ENCODE results near the gene NRXN2.

Gene NRXN2

DNA sequence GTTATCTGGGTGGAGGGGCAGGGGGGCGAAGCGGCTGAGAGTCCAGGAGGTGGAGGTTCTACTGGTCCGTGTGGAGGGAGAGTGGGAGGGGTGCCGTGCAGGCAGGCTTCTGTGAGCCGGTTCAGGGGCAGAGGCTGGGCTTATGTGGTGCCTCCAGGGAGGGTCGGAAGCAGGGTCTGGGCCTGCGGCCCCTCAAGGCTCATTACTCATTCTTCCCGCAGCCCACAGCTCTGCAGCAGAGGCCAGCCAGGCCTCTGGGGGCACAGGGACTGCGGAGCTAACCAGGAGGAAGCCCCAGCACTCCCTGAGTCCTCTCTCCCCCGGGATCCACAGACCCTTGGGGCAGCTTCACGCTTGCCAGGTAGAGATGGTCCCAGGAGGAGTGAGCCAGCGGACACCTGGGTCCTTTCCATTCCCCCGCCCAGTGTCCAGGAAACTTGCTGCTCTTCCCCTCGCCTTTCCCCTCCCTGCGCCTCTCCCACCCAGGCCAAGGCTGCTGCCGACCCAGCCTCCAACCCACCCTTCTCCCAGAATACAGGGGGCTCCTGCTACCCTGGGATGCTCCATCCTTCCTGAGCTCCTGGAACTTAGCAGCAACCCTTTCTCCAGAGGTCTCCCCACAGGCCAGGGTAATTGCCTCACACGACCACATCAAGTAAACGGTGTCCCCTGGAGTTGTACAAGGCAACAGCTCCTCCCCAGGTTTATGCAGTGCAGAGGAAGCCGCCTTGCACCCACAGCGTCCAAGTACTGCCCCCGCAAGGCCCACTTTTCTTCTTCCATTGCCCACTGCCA, 6.3 kb downstream of the NRXN2 start:
- ChIA-PET POLR2A (interaction anchor here (0.6 kb wide), 1 partner anchor 618 kb away, joined by 4 read pairs; no protein-coding TSS in a partner anchor), CTCF (interaction anchor here (0.5 to 2.6 kb wide), 4 partner anchors 28 to 399 kb away, joined by 3 to 11 read pairs (median 4); partner anchors contain the start of genes PRDX5 and TRMT112)
- H3K4me1 ChIP-seq (ENCODE audit: control insufficient read depth, insufficient read depth, low read length) = no peaks in the 10 kb centered on the region
- H3K4me3 ChIP-seq (ENCODE audit: low read depth, low read length) = no peak overlapping the region
- TF ChIP-seq MYNN (tag by site-specific recombination; IDR thresholded peaks at IDR 0.05; ENCODE audit: borderline replicate concordance) (no peak), ZNF560 (tag by site-specific recombination; IDR thresholded peaks at IDR 0.05; ENCODE audit: borderline replicate concordance) (no peak), ZNF114 (tag by site-specific recombination; IDR thresholded peaks at IDR 0.05) (no peak), EGR2 (tag by site-specific recombination; IDR thresholded peaks at IDR 0.05; ENCODE audit: low read depth) (0 out of 2 replicates have a peak, but pooled peaks have one; percentile 46)
- no peak overlapping the region for H3K27ac ChIP-seq (ENCODE audit: extremely low read depth, low read depth, low read length)
- no peaks in the 10 kb centered on the region for H3K36me3 ChIP-seq (ENCODE audit: control insufficient read depth in 2 of 2, insufficient read depth in 1 of 2, low read length in 2 of 2)
- H3K9me3 ChIP-seq (ENCODE audit: control insufficient read depth, insufficient read depth, low read depth, low read length) = no peaks in the 10 kb centered on the region

DNA sequence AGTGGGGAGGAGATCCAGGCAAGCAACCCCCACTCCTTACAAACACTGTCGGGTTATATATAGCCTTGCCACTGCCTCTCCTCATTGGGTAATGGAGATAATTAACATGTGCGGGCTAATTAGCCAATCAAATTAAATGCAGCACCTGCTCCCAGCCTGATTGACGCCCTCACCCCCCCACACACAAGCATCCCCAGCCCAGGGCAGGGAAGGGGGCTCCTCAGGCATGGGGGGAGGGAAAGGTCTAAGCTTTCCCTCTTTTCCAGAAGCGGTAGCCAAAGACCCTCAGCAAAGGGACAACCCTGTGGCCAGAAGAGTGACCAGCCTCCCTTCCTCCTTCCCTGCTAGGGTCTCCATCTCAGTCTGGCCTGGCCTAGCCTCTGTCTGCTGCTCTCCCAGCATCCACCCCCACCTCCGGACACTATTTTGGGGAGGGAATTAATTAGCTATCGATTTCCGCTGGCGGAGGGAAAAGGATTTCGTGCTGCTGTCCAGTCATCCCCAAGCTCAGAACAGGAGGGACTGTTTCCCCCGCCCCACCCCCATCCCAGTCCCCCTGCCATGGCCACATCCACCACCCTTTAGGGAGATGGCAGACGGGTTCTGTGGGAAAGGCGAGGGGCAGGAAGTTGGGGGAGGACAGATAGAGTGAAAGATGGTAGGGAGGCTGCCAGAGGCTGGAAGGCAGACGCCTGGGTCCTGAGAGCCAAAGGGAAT, 7.1 kb downstream of the NRXN2 start:
- no peaks in the 10 kb centered on the region for H3K4me1 ChIP-seq (ENCODE audit: control insufficient read depth, insufficient read depth, low read length)
- TF ChIP-seq SP2 (tag by site-specific recombination; IDR thresholded peaks at IDR 0.05) = 0 out of 2 replicates have a peak, but pooled peaks have one; percentile 16
- no peak for TF ChIP-seq ZNF670 (tag by site-specific recombination; IDR thresholded peaks at IDR 0.05; ENCODE audit: low read depth)
- no peaks in the 10 kb centered on the region for H3K9me3 ChIP-seq (ENCODE audit: control insufficient read depth, insufficient read depth, low read depth, low read length)
- POLR2A ChIA-PET = interaction anchor here (0.6 kb wide), 1 partner anchor 617 kb away, joined by 4 read pairs; no protein-coding TSS in a partner anchor
- no peaks in the 10 kb centered on the region for H3K36me3 ChIP-seq (ENCODE audit: control insufficient read depth in 2 of 2, insufficient read depth in 1 of 2, low read length in 2 of 2)
- CTCF ChIA-PET = interaction anchor here (0.5 to 2.6 kb wide), 4 partner anchors 27 to 96 kb away, joined by 3 to 11 read pairs (median 4); partner anchors contain the start of gene RASGRP2
- H3K27ac ChIP-seq (ENCODE audit: extremely low read depth, low read depth, low read length) = no peak overlapping the region
- H3K4me3 ChIP-seq (ENCODE audit: low read depth, low read length) = no peak overlapping the region

DNA sequence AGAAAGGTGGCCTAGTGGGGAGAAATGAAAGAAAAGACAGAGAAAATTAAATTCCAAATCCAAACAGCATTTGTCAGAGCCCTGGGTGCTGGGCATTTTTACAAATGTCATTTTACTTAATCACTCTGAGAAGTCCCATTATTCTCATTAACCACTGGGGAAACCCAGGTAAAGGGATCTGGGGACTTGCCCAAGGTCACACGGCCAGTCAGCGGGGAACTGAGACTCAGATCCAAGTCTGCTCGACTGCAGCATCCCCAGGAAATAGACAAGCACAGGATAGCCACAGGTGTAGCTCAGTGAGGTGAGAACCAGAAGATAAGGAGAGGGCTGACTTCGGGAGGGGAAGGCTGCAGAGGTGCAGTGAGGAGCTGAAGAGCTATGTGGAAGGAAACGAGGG, 7.9 kb downstream of the NRXN2 start:
- Histone ChIP-seq H3K36me3 (ENCODE audit: control insufficient read depth in 2 of 2, insufficient read depth in 1 of 2, low read length in 2 of 2) (no peaks in the 10 kb centered on the region), H3K4me1 (ENCODE audit: control insufficient read depth, insufficient read depth, low read length) (no peaks in the 10 kb centered on the region), H3K27ac (ENCODE audit: extremely low read depth, low read depth, low read length) (no peak overlapping the region), H3K9me3 (ENCODE audit: control insufficient read depth, insufficient read depth, low read depth, low read length) (no peaks in the 10 kb centered on the region), H3K4me3 (ENCODE audit: low read depth, low read length) (no peak overlapping the region)
- no peak for TF ChIP-seq TCF7L2 (IDR thresholded peaks at IDR 0.05; ENCODE audit: borderline replicate concordance, low read depth, low read length)
- 0 out of 2 replicates have a peak, but pooled peaks have one; percentile 40 for TF ChIP-seq SCRT2 (tag by site-specific recombination; IDR thresholded peaks at IDR 0.05)
- ChIA-PET POLR2A (no interaction called here), CTCF (interaction anchor here (0.6 to 2.6 kb wide), 4 partner anchors 26 to 125 kb away, joined by 3 to 11 read pairs (median 4); partner anchors contain the start of gene RASGRP2)

DNA sequence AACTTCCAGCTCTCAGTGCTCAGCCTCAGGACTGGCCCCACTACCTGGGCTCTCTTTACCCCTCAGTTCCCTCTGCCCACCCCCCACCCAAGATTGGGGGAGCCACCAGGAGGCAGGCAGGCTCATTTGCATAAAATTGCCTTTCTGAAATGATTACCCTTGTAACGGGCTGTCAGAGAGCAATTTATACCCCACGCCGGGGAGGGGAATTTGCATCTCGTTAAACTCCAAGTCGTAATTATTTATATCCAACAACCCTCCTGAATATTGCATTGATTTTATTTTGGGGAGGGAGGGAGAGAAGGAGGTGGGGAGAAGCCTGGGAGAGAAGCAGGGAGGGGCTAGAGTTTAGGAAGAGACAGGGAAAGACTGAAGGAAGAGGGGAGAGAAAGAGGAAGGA, 8.3 kb downstream of the NRXN2 start:
- Histone ChIP-seq H3K36me3 (ENCODE audit: control insufficient read depth in 2 of 2, insufficient read depth in 1 of 2, low read length in 2 of 2) (no peaks in the 10 kb centered on the region), H3K9me3 (ENCODE audit: control insufficient read depth, insufficient read depth, low read depth, low read length) (no peaks in the 10 kb centered on the region), H3K4me1 (ENCODE audit: control insufficient read depth, insufficient read depth, low read length) (no peaks in the 10 kb centered on the region), H3K4me3 (ENCODE audit: low read depth, low read length) (no peak overlapping the region), H3K27ac (ENCODE audit: extremely low read depth, low read depth, low read length) (no peak overlapping the region)
- peak; percentile 70 for TF ChIP-seq PRDM1 (tag by site-specific recombination; IDR thresholded peaks at IDR 0.05)
- TF ChIP-seq ZBTB8A (tag by site-specific recombination; IDR thresholded peaks at IDR 0.05) = no peak
- POLR2A ChIA-PET = no interaction called here
- CTCF ChIA-PET = interaction anchor here (0.6 to 2.6 kb wide), 3 partner anchors 26 to 124 kb away, joined by 3 to 11 read pairs (median 4); partner anchors contain the start of gene RASGRP2

DNA sequence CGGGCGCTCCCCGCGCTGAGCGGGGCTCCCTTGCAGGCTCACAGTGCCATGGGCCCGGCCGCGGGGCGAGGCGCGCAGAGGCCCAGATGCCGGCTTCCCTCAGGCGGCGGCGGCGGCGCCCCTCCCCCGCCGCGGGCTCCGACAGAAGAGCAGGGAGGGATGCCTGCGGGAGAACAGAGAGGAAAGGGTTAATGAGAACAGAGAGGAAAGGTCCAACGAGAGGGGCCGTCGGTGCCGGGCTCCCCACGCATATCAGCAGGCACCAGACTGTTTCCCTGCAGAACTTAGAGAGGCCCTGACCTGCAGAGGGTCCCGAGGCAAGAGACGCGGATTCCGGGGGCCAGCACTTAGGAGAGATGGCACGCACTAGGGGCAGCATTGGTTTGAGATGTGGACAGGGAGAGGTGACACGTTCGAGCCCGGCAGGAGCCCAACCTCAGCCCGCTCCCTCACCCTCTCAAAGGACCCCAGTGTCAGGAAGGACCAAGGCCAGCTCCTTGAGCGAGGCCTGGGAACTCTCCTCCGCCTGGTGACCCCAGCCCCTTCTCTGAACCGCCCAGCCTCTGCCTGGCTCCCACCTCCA, 9.1 kb downstream of the NRXN2 start:
- Histone ChIP-seq H3K4me1 (ENCODE audit: control insufficient read depth, insufficient read depth, low read length) (no peaks in the 10 kb centered on the region), H3K9me3 (ENCODE audit: control insufficient read depth, insufficient read depth, low read depth, low read length) (no peaks in the 10 kb centered on the region), H3K36me3 (ENCODE audit: control insufficient read depth in 2 of 2, insufficient read depth in 1 of 2, low read length in 2 of 2) (no peaks in the 10 kb centered on the region), H3K27ac (ENCODE audit: extremely low read depth, low read depth, low read length) (no peak overlapping the region), H3K4me3 (ENCODE audit: low read depth, low read length) (no peak overlapping the region)
- TF ChIP-seq, protein P1, sequence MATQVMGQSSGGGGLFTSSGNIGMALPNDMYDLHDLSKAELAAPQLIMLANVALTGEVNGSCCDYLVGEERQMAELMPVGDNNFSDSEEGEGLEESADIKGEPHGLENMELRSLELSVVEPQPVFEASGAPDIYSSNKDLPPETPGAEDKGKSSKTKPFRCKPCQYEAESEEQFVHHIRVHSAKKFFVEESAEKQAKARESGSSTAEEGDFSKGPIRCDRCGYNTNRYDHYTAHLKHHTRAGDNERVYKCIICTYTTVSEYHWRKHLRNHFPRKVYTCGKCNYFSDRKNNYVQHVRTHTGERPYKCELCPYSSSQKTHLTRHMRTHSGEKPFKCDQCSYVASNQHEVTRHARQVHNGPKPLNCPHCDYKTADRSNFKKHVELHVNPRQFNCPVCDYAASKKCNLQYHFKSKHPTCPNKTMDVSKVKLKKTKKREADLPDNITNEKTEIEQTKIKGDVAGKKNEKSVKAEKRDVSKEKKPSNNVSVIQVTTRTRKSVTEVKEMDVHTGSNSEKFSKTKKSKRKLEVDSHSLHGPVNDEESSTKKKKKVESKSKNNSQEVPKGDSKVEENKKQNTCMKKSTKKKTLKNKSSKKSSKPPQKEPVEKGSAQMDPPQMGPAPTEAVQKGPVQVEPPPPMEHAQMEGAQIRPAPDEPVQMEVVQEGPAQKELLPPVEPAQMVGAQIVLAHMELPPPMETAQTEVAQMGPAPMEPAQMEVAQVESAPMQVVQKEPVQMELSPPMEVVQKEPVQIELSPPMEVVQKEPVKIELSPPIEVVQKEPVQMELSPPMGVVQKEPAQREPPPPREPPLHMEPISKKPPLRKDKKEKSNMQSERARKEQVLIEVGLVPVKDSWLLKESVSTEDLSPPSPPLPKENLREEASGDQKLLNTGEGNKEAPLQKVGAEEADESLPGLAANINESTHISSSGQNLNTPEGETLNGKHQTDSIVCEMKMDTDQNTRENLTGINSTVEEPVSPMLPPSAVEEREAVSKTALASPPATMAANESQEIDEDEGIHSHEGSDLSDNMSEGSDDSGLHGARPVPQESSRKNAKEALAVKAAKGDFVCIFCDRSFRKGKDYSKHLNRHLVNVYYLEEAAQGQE (tag by site-specific recombination; IDR thresholded peaks at IDR 0.05) = peak; percentile 85
- TF ChIP-seq ZNF560 (tag by site-specific recombination; IDR thresholded peaks at IDR 0.05; ENCODE audit: borderline replicate concordance) (no peak), ZNF335 (tag by site-specific recombination; conservative IDR thresholded peaks at IDR 0.05) (peak; percentile 83)
- POLR2A ChIA-PET = no interaction called here
- CTCF ChIA-PET = no interaction called here
